Lower lobe of right lung (tissue), 2 donors: Measurements from ENCODE around the gene BHLHE41. TPM values are rescaled to one million over a fixed set of nuclear protein-coding genes. Genes with fewer than 3 reads are reported as not detected.

Experiments
- ATAC-seq, 2 donors: fragments of 200-7000 bp; cut with Tn5 transposase; one replicate each; pipeline ENCODE4 v1.9.1; 2020 to 2022; ENCODE audit warnings: mild to moderate bottlenecking in 2 of 2, moderate library complexity in 2 of 2
- DNase-seq: peaks from one replicate; pipeline ENCODE4 v3.0.0-alpha.2; 2020
- H3K27ac ChIP-seq: fragments of 200-600 bp; one replicate; pipeline ENCODE4 v1.8.0; 2022
- H3K27me3 ChIP-seq: fragments of 200-600 bp; one replicate; pipeline ENCODE4 v1.8.0; 2022; ENCODE audit warnings: low read depth
- H3K36me3 ChIP-seq: fragments of 200-600 bp; one replicate; pipeline ENCODE4 v1.8.0; 2022; ENCODE audit warnings: mild to moderate bottlenecking
- H3K4me1 ChIP-seq: fragments of 200-600 bp; one replicate; pipeline ENCODE4 v1.8.0; 2022
- H3K4me3 ChIP-seq: fragments of 200-600 bp; one replicate; pipeline ENCODE4 v1.8.0; 2022; ENCODE audit warnings: mild to moderate bottlenecking
- H3K9me3 ChIP-seq: fragments of 200-600 bp; one replicate; pipeline ENCODE4 v1.8.0; 2022
- CTCF ChIP-seq: fragments of 200-600 bp; IDR thresholded peaks from one replicate; pipeline ENCODE4 v1.8.0; 2022; ENCODE audit warnings: antibody characterized with exemption, mild to moderate bottlenecking
- intact Hi-C: fragments of 100-400 bp; cut with DNase I; formaldehyde crosslinking; loops from one replicate; pipeline ENCODE4 v1.11.0; 2022
- total RNA-seq: library from RNA; stranded (reverse); fragmentation: NEBNext Ultra II Directional; extraction: Animal tissue kit (Norgen Biotek cat#: 25700); gene quantifications from one replicate; pipeline ENCODE4 v1.2.1, GENCODE V29; 2021
- donor health status: DM: no; HTN: yes; CAD: no; lungs with severe emphysema.

BHLHE41 gene
- total RNA-seq, 1 donor from 2014 or later: 125 TPM

- no peak for ATAC-seq
- Histone ChIP-seq H3K4me1 (no peaks in the 10 kb centered on the region), H3K27ac (no peak overlapping the region), H3K36me3 (no peaks in the 10 kb centered on the region), H3K4me3 (no peak overlapping the region), H3K9me3 (no peaks in the 10 kb centered on the region), H3K27me3 (no peaks in the 10 kb centered on the region)
- no peak for TF ChIP-seq CTCF
- intact Hi-C loops: no loop called here
- DNase-seq: no peak
Measured at GRCh38 chr12:26164118-26164517, 39.3 kb upstream of the BHLHE41 start.

- ATAC-seq: no peak
- no peak for TF ChIP-seq CTCF
- no peaks in the 10 kb centered on the region for H3K4me1 ChIP-seq
Measured at GRCh38 chr12:26162905-26163304, 38.1 kb upstream of the BHLHE41 start.

GRCh38 chr12:26162174-26162573 is 37.3 kb upstream of the BHLHE41 start:
- no peaks in the 10 kb centered on the region for H3K27me3 ChIP-seq
- intact Hi-C loops: no loop called here
- H3K36me3 ChIP-seq: no peaks in the 10 kb centered on the region
- no peaks in the 10 kb centered on the region for H3K9me3 ChIP-seq
- no peaks in the 10 kb centered on the region for H3K4me1 ChIP-seq
- DNase-seq (no peak), ATAC-seq (no peak)
- H3K4me3 ChIP-seq: no peak overlapping the region
- no peak overlapping the region for H3K27ac ChIP-seq
- no peak for TF ChIP-seq CTCF

More at GRCh38 chr12:26162905-26163304, 38.1 kb upstream of the BHLHE41 start:
- Histone ChIP-seq H3K27ac (no peak overlapping the region), H3K4me3 (no peak overlapping the region), H3K9me3 (no peaks in the 10 kb centered on the region), H3K27me3 (no peaks in the 10 kb centered on the region), H3K36me3 (no peaks in the 10 kb centered on the region)
- DNase-seq: no peak
- intact Hi-C loops: no loop called here

- no peak for TF ChIP-seq CTCF
- no peaks in the 10 kb centered on the region for H3K4me1 ChIP-seq
- no peaks in the 10 kb centered on the region for H3K36me3 ChIP-seq
- ATAC-seq: no peak
- no peaks in the 10 kb centered on the region for H3K9me3 ChIP-seq
- H3K27me3 ChIP-seq: no peaks in the 10 kb centered on the region
- no peak overlapping the region for H3K27ac ChIP-seq
- DNase-seq: no peak
- intact Hi-C loops: no loop called here
- H3K4me3 ChIP-seq: no peak overlapping the region
Measured at GRCh38 chr12:26158078-26158764, 33.4 kb upstream of the BHLHE41 start.

GRCh38 chr12:26157001-26157400 is 32.2 kb upstream of the BHLHE41 start:
- Histone ChIP-seq H3K36me3 (no peaks in the 10 kb centered on the region), H3K4me3 (no peak overlapping the region), H3K27me3 (no peaks in the 10 kb centered on the region), H3K4me1 (no peaks in the 10 kb centered on the region), H3K27ac (no peak overlapping the region), H3K9me3 (no peaks in the 10 kb centered on the region)
- ATAC-seq: no peak
- TF ChIP-seq CTCF: no peak
- intact Hi-C loops: no loop called here
- no peak for DNase-seq
